Fibroblast of peridontal ligament (primary cell): ENCODE results near the gene NFAM1.

Source experiments
- DNase-seq: peaks from one replicate; pipeline ENCODE4 v3.0.0-alpha.2; 2010; ENCODE audit errors: extremely low read depth

Gene NFAM1

DNA sequence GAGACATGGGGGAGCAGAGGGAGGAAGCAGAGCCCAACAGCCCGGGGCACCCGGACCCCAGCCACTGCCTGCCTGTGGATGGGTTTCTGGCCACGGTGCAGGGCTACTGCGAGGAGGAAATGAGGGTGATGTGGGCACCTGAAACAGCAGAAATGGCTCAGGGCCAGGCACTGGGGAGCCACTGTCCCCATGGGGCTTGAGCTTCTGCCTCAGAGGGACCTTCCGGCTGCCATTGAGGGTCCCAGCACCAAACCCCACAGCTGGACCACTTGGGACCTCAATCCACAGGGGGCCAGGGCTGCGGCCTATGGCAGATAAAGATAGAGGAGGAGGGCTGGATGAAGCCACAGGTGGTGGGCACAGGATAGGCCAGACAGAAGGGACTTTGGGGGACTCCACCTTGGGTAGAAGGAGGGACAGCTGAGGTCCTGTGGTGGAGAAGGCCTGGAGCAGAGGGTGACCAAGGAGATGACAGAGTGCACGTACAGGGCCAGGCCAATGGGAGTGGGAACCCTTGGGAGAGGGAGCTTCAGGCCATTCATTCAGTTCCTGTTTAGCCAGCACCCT lies 48.3 kb downstream of the NFAM1 start:
- no peak for DNase-seq

DNA sequence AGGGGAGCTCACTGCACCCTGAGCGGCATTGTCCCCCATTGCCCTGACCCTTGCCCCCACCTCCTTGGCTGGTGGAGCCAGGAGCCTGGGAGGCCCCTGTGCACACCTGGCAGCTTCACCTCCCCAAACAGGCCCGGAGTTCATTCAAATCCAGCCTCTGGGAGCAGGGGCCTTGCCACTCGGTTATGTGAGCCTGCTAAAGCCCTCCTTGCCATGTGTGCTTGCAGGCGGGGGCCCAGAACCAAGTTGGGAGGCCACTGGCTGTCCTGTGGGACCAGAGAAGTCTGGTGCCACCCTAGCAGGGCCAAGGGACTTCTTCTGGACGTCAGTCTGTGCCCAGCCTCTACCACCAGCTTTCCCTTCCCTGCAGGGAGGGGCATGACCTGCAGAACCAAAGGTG lies 48.9 kb downstream of the NFAM1 start:
- DNase-seq = no peak

DNA sequence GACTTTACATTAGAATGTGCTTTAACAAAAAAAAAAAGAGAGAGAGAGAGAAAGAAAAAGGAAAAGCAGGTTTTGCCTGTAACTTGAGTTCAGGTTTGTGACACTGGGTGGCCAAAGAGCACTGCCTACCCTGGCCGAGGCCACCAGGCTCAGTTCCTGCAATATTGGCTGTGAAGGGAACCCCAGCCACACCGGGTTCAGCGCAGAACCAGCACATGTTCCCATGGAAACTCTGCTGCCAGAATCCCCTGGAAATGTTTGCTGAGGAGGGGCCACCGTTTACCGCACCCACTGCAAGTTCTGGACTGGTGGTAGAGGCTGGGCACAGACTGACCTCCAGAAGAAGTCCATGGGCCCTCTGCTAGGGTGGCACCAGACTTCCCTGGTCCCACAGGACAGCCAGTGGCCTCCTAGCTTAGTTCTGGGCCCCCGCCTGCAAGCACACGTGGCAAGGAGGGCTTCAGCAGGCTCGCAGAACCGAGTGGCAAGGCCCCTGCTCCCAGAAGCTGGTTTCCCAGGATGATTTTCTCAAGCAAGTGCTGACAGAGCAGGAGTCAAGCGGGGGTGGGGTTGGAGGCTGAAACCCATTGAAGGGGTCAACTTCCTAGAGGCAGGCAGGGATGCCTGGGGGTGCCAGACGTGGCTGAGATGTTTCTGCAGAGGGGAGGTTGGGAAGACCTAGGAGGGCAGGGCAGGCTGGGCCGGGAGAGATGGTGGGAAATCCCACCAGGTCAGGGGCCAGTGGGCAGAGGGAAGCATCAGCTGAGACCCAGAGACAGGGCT lies 51.2 kb downstream of the NFAM1 start:
- DNase-seq = no peak

DNA sequence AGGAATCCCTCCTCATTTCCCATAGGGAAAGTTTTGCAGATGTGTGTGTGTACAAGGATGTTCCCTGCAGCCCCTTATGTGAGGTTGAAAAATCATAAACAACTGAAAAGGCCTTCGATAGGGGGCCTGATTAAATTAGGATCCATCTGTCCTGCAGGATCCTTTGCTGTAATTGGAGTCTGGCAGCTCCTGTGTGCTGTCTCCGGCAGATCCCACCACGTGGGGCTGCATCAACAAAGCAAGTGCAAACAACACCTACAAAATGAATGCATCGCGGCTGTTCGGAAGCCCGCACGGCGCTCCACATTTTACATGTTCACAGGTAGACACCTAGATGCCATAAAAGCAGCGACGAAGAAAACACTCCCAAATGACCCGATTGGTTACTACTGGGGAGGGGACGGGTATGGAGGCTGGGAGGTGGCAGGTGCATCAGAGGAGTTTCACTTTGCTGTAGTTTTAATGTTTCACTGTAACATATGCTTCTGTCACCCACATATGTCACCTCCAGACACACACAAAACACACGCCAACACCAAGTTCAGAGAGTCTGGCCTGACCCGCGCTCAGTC lies 52.2 kb downstream of the NFAM1 start:
- DNase-seq = no peak

DNA sequence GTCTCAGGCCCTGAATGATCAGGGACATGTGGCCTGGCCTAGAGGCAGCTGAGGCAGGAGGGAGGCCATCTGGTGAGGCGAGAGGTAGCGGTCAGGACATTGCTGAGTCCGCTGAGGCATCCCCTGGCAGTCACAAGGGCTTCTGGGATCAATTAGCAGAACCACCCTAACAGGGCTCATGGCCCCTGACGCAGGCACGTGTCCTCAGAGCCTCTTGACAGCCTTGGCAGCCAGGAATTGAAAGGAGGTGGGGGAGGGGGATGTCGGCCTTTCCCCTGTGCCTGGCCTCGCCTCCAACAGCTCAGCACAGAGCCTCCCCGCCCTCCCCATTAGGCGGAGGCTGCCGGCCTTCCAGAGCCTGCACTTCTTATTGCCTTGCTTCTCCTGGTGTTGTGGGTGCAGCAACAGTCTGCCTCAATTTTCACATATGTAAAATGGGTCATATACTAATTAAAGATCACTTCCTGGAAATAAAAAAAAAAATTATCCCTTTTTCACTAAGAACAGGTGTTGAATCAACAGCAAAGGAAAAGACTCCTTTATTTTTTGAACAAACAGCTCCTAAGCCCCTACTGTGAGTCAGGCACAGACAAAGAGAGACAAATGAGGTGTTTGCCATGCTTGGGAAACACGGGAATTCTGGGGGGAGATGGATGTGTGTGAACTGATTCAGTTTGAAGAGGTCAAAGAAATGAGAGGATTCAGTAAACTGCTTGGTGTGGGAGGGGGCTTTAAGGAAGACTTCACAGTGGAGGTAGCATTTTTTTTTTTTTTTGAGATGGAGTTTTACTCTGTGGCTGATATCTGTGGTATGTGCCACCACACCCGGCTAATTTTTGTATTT lies 55.3 kb downstream of the NFAM1 start:
- peak; percentile 49 for DNase-seq

DNA sequence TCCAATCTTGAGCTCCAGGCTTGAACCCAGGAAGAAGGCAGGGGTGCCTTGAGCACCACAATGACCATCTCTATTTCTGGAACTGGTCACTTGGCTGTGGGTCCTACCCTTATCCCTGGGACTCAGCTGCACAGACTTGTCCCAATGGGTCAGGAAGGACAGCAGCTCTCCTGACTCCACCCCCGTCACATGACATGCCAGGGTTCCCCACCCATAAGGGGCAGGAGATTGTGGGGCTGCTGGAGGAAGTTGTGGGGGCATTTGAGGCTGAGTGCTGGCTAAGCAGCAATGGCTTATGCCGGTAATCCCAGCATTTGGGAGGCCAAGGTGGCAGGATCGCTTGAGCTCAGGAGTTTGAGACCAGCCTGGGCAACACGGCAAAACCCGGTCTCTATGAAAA lies 56.2 kb downstream of the NFAM1 start:
- no peak for DNase-seq

DNA sequence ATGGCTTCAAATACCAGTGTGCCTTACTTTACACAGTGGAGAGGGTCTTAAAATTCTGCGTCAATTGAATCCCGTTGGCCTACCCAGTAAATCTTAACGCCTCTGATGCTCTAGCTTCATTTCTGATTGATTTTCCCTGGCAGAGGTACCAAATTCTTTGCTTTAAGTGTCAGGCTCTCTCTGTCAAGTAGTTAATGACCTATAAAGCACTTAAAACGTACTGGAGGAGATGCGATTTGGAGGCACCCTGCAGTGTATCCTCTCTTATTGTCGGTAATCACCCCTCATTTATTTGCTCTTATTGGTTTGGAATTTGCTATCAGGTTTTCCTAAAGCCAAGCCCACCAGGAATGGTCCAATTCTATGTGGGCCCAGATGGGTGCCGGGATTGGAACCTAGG lies 59.2 kb downstream of the NFAM1 start:
- DNase-seq = no peak

DNA sequence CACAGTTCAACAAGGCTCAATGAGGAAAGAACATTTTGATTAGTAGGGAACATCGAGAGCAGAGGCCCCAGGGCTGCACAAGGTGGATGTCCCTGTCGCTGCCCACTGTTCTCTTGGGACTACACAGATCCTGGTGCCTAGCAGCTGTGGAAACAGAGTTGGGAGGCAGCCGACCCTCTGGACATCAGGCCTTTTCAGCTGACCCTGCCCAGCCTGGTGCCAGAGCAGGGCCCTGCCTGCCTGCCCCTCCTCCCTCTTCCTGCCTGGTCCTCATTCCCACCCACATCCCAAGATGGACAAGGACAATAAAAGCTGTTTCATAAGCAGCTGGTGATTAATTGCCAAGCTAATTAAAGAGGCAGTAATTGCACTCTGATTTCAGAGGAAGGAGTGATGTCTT lies 60.7 kb downstream of the NFAM1 start:
- DNase-seq = no peak

DNA sequence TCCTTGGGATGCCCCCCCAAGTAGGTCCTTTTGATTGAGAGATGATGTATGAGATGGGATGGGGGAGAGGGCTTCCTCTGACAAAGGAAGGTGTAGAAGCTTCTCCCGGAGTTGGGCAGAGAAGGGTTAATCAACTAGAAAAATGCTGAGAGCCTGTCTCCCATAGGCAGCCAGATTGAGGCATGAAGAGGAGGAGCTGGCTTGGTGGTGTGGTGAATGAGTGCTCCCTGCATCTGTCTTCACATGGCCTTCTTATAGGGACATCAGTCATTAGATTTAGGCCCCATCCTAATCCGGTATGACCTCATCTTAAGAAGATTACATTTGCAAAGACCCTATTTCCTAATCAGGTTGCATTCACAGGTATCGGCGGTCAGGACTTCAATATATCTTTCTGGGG lies 61.1 kb downstream of the NFAM1 start:
- no peak for DNase-seq

DNA sequence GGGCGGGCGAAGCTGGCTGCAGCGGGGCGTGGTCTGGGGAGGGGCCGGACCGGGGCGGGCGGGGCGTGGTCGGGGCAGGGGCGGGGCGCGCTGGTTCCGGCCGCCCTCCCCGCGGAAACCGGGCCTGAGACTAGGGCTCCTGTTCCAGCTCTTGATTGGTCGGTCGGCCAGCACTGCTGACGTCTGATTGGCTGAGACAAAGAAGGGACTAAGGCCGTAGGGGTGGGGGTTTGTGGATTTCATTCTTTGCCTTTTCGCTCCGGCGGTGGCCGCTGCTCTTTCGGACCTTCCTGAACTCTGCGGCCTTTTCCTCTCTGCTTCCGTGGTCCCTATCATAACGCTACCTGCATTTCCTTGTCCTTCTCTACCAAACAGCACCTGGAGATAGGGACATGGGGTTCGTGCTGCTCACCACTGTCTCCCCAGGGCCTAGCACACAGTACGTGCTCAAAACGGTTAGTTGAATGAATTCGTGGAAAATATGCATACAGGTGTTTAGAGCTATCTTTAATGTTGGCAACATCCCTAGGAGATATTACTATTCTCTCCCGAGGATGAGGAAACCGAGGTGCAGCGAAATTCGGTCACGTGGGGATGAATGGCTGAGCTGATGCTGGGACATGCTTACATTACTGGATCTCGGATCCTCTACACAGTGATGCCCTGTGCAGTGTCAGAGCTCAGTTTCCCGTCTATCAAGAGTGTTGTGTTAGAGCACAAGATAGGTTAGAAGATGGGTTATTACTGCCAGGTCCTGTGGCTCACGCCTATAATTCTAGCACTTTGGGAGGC lies 62.8 kb downstream of the NFAM1 start:
- peak; percentile 77 for DNase-seq

DNA sequence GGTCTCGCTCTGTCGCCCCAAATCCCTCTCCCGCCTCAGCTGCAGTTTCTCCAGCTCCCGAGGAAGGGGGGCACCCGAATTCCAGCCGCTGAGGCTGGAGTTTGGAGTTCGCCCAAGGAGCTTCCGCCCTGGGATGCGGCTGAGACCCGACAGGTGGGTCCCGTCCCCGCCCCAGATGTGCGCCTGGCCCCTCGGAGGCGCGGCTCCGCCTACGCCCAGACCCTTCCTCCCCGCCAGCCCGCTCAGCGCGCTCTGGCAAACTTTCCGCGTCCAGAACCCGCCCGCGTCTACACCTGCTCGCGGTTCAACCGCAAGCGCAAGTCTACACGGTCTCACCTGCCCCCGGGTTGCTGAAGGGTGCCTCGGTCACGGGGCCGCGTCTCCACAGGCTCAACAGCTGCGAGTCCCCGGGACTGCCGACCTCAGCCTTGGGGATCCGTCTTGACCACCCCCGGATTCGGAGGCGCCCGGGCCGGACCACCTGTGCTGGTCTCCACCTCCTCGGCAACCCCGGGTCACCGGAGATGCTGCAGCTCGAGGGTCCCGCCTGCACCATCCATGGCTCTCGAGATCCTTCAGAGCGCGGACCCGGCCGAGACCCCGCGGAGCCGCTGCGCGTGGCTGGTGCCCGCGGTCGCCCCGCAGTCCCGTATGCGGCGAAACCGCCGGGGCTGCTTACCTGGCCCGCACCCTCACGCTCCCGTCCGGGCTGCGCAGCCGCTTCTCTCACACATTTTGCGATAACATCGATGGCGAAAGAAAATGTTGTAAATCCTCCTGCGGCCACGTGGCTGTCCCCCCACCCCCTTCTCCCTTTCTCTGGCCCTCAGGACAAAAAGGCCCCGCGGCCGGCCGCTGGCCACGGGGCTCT lies 63.6 kb downstream of the NFAM1 start:
- DNase-seq = no peak

DNA sequence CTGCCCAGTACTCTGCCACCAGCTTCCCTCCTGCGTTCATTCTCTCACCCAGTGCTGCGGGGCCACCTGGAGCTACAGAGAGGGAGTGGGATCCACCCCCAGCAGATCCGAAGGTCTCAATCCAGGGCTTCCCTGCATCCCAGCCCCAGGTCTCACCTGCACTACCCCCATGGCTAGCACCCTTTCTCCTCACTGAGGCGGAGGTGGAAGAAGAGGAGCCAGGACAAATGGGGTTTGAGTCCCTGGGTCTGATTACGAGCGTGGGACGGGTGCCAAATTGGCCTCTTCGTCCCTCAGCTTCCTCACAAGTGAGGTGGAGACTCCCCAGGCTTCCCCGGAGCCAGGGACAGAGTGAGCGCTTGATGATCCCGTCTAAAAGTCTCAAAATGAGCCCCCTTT lies 64.2 kb downstream of the NFAM1 start:
- DNase-seq = no peak

DNA sequence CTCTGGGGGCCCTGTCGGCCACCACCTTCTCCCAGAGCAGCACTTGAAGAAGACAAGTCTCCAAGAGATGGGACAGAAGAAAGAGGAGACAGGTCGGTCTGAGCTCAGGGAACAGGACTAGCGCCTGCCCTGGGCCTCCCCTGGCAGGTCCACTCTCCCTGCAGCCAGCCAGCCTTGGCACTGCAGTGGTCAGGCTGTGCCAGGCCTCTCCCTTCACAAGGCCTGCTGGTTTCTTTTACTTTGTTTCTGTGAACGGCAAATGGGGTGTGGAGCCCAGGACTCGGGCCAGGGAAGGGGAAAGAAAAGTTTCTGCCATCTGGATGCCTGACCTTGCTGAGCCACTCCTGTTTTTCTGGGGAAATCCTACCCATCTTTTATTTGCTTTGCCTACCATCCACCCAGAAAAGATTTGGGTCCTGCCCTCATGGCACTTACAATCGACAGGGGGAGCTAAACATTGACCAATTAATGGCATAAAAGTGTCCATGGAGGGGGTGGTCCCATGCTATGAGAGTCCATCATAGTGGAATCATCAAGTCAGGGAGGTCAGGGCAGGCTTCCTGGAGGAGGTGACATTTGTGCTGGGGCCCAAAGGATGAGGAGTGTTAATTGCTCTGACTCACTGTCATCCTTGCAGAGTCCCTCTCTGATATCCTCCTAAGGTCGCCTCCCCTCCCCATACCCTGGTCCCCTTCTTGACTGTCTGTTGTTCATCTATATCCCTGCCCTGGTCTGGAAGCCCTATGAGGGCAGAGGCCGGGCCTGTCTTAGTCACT lies 65.2 kb downstream of the NFAM1 start:
- no peak for DNase-seq

DNA sequence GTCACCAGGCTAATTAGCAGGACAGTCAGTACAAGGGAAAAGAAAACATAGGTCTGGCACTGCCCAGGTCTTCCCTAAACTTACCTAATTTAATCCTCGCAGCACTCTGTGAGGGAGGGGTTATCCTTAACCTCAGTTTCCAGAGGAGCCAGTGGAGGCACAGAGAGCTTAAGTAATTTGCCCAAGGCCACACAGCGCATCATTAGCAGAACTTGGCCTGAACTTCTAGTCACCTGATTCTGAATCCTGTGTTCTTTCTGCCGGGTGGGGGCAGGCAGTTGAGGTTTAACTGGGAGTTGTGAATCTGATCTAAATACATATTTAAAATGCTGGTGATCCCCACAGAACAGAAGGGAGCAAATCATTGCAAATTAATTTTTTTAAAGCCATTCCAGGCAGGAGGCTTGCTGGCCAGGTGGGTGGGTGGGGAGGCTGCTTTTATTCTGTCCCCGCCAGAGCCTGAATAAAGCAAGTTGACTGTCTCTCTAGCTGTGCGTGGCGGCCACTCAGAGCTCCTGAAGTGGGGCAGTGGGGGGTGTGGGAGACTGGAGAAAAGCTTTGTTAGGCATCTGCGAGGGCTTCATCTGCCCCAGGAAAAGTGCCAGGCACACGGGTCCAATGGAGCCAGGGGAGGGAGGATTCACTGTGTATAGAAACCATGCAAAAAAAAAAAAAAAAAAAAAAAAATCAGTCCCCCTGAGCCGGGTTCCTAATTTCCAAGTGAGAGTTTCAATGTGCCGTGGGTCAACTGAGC lies 66.1 kb downstream of the NFAM1 start:
- DNase-seq = no peak

DNA sequence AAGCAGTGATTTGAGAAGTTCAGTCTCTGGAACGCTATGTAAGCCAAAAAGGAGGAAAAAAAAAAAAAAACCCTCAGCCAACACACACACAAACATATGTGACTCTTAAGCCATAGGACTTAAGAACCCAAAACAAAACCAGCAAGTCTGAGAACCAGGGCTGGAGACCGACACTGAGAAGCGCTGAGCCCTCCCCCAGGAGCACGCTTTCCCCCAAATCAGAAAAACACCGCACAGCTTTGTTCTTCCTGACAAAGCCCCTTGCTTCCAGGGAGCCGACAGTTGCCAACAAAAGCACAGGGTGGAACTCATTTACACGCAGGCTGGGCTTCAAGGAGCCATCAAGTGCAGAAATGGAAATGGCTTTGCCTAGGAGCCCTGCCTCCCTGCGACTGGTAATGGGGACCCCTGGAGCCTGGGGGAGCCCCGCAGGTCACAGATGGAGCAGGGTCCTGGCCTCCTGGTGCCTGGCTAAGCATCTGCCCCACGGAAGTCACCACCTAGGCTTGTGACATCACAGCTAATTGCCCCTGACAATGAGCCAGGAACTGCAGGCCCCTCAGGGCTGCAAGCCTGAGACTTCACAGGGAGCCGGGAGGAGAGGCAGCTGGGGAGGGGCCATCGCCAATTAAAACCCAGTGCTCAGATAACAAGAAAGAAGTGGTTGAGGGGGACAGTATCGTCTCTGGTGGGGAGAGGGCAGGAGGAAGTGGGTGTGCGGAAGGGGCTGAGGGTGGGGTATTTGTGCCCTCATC lies 66.9 kb downstream of the NFAM1 start:
- peak; percentile 64 for DNase-seq

DNA sequence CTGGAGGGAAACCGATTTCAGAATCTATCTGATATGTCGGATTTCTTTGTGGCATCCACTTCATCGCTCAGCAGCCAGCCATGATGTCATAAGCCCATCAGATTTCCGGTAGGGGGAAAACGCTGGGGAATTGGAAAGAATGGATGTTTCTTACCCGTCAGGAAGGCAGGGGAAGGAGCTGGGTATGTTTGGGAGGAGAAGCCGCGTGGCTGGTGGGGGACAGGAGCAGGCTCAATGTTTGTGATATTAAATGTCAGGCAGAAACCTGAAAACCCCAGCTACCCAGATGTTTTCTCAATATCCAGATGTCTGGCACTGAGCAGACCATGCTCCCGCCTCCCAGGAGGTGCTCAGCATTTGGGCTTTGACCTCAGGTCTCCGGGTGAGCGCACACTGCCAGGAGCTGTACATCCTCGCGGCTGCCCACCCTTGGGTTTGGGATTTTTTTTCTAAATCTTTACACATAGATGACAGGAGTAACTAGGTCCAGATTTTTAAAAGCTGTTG lies 67.5 kb downstream of the NFAM1 start:
- DNase-seq = peak; percentile 53

DNA sequence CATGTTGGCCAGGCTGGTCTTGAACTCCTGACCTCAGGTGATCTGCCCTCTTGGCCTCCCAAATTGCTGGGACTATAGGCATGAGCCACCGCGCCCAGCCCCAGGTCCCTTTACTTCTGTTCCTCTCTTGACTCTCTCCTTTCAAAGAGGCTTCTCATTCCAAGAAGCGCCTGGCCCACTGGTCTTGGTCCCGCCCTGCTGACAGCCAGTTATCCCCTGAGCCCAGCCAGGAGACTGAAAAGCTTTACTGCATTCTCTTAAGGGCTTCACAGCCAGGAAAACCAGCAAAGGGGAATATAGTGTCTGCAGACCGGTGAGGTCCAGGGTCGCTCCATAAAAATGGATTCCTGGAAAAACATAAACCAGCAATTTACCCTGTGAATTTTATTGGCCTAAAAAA lies 68.3 kb downstream of the NFAM1 start:
- no peak for DNase-seq

DNA sequence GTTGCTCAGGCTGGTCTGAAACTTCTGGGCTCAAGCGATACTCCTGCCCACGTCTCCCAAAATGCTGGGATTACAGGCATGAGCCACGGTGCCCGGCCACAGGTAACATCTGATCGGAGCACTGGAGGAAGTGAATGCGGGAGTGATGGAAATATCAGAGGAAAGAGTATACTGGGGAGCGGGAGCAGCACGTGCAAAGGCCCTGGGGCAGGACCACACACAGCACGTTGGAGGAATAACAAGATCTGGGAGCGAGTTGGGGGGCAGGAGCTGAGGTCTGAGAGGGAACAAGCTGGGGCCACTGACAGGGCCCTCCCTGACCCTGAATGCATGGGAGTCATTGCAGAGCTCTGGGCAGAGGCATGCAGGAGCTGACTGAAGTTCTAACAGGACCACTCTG lies 70.7 kb downstream of the NFAM1 start:
- DNase-seq = no peak
